NCI-H2107 (cell line): ENCODE measurements around the gene ZNF367.
"Not testable (repeated sequence)": the region's sequence is repeated elsewhere in the genome, so short reads cannot be mapped to it uniquely, and the experiment has no call there.

ENCODE experiments used
- DNase-seq: peaks from one replicate; lab custom pipeline; 2025; lab: John Stamatoyannopoulos, UW

ZNF367 gene

GRCh38 chr9:96363175-96363967 lies 54.8 kb downstream of the ZNF367 start:
- no peak for DNase-seq

DNA sequence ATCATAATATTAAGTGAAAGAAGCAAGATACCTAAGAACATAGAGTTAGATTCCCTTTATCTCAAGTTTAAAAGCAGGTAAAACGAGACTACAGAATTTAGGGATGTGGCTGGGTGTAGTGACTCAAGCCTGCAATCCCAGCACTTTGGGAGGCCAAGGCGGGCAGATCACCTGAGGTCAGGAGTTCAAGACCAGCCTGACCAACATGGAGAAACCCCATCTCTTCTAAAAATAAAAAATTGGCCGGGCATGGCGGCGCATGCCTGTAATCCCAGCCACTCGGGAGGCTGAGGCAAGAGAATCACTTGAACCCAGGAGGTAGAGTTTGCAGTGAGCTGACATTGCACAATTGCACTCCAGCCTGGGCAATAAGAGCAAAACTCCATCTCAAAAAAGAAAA lies 56.1 kb downstream of the ZNF367 start:
- DNase-seq = not testable (repeated sequence)

- no peak for DNase-seq
Measured at GRCh38 chr9:96361668-96362067, 56.5 kb downstream of the ZNF367 start.

DNA sequence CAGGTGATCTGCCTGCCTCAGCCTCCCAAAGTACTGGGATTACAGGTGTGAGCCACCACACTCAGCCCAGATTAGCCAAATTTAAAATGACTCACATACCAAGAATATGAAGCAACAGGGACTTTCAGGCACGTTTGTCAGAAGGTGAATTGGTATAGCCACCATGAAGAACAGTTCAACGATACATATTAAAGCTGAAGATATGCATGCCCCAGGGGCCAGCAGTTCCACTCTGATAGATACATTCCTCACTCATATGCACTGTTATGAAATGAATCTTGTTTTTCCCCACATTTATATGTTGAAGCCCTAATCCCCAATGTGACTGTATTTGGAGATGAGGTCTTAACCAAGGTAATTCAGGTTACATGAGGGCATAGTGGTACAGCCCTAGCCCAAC lies 57.2 kb downstream of the ZNF367 start:
- DNase-seq = no peak

- DNase-seq = not testable (repeated sequence)
Measured at GRCh38 chr9:96360523-96360922, 57.6 kb downstream of the ZNF367 start.

GRCh38 chr9:96350866-96351265 lies 67.3 kb downstream of the ZNF367 start:
- DNase-seq = no peak

- DNase-seq = no peak
Measured at GRCh38 chr9:96348261-96348660, 69.9 kb downstream of the ZNF367 start.

DNA sequence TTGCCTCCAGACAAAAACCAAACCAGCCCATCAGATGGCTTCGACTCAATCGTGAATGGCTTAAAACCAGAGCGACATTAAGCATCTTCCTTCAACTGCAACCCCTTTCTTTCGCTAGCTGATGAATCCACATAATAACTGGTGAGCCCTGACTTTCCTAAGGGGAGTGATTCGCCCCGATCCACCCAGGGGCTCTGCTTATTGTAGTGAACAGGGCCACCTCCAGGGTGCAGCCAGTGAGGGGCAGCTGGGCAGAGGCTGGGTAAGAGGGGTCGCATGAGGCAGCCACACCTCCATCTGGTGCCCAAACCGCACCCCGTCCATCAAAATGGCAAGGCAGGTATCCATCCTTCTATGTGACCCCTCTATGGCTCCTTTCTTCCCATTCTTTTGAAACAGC lies 72.6 kb downstream of the ZNF367 start:
- DNase-seq = no peak

DNA sequence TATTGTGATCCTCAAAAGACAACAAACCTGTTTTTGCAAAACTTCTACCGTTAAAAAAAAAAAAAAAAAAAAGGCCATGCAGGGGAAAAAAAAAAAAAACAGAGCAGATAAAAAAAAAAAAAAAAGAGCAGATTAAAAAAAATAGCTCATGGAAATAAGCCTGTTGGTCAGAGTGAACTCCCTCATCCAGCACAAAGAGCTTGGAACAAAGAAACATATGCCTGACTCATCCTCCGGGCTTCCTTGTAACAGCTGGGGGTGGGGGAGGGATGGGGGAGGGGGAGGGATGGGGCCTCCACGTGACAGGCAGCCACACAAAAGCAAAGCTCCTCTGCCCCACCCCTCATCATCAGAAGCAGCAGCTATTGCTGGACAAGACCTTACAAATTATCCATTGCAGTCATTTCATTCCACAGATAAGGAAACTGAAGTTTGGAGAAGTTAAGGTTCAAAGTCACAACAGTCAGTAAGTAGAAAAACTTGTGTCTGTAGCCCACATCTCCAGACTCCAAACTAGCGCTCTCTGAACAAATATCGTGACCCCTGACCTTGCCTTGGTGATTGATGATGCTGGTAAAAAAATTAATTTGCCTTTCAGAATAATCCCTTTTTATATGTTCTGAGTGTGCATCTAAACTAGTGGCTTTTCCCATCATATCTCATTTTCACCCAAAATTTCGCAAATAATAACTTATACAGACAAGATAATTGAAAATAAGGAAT lies 73.6 kb downstream of the ZNF367 start:
- DNase-seq = no peak

DNA sequence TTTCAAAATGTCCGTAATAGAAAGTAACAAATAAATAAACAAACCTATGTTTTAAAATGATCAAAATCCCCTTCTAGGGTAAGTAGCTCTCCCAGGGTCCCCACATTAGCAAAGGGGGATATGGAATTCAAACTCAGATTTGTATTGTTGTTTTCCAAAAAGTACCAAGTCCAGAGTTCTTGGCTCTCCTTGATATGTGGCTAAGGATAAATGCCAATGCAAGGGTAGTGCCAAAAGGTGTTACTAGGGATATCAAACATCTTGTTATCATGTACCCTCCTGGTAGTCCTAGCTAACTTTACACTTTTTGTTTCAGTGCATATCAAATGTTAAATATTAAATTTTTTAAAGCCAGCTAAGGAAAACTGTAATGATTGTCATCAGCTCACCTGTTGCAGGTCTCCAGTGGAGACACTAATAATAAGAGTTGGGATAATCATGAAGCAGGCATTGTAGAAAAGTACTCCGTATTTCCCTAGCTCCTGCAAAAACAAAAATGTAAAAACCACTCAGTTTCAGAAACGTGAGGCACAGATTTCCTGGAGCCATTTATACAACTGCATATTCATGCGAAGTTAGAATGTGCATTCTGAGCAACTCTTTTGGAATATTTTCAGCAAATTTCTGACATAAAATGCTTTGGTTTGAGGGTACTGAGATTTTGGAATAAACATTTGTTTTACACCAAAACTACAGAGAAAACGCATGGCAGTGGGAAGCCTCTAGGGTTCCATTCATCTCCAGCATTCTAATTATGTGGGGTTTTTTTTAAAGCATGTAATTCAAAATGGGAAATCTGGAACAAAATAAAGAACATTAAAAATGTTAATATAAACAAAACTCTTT lies 74.4 kb downstream of the ZNF367 start:
- DNase-seq = no peak

- DNase-seq = no peak
Measured at GRCh38 chr9:96342571-96343245, 75.5 kb downstream of the ZNF367 start.

- DNase-seq = no peak
Measured at GRCh38 chr9:96340707-96341106, 77.5 kb downstream of the ZNF367 start.

DNA sequence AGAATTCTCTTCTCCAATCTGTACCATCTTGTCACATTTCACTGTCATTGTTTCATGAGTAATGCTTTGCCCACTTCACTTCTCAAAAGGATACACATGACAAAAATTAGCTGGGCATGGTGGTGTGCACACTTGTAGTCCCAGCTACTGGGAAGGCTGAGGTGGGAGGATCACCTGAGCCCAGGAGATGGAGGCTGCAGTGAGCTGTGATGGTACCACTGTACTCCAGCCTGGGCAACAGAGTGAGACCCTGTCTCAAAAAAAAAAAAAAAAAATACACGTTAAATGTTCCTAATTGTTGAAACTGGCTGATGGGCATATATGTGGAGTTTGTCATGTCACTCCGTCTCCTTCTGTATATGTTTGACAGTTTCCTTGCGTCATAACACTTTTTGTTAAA lies 79.9 kb downstream of the ZNF367 start:
- no peak for DNase-seq
